ENCODE data around the gene ADAMTSL1.

Gene ADAMTSL1

DNA sequence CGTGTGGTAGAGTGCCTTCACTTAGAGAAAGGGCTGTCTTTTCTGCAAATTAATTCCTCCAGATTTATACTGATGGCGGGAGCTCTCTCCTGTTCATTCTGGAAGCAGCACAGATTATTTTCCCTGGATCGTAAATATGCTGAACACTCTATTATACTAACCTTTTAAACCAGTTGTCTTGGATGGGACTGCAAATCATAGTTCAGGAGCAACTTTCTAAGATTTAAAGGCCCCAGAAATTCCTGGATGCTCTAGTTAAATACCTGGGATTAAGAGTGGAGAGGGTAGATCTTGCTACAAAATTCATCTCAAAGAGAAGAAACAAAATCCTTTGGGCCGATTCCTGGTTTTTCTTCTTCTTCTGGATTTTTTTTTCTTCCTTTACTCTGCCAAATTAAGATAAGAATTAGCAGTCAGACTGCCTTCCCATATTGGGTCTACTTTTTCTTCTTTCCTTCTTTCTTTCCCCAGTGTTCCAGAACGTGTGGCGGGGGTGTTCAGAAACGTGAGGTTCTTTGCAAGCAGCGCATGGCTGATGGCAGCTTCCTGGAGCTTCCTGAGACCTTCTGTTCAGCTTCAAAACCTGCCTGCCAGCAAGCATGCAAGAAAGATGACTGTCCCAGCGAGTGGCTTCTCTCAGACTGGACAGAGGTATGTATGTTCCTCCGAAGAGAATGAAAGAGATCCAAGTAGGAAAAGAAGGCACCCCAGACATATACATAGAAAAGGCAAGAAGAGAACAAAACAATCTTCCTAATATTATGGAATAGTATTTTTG lies 296.4 kb downstream of the ADAMTSL1 start:
- no peak overlapping the region for H3K27ac ChIP-seq
- POLR2A ChIA-PET (ENCODE audit: low non-redundant PET) = no interaction called here
- CTCF ChIA-PET = no interaction called here
- TF ChIP-seq CTCF (conservative IDR thresholded peaks at IDR 0.05; ENCODE audit: low read depth) = no peak
- DNase-seq (ENCODE audit: low spot score) = no peak

DNA sequence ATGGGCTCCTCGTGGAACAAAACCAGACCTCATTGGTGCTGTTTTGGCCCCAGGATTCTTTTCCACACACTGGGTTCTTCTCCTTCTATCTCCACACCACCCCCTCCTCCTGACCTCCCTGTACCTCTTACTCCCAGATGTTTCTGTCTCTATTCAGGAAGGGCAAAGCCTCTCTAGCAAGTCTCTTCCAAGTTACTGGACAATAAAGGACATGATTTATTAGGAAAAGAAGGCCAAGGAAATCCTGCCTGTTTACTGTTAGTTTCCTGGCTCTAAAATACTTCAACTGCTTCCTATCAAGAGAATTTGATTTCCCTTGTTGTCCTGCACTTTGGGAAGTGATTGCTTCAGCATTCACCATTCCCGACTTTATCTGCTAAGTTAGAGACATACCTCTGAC lies 297.1 kb downstream of the ADAMTSL1 start:
- no peak overlapping the region for H3K27ac ChIP-seq
- no peak for DNase-seq (ENCODE audit: low spot score)
- ChIA-PET POLR2A (ENCODE audit: low non-redundant PET) (no interaction called here), CTCF (no interaction called here)
- no peak for TF ChIP-seq CTCF (conservative IDR thresholded peaks at IDR 0.05; ENCODE audit: low read depth)

- no peak overlapping the region for H3K27ac ChIP-seq
- DNase-seq (ENCODE audit: low spot score) = no peak
- POLR2A ChIA-PET (ENCODE audit: low non-redundant PET) = no interaction called here
- CTCF ChIA-PET = no interaction called here
- no peak for TF ChIP-seq CTCF (conservative IDR thresholded peaks at IDR 0.05; ENCODE audit: low read depth)
These were observed 297.8 kb downstream of the ADAMTSL1 start for GRCh38 chr9:18771763-18772162.

GRCh38 chr9:18775241-18775640 lies 301.3 kb downstream of the ADAMTSL1 start:
- TF ChIP-seq CTCF (conservative IDR thresholded peaks at IDR 0.05; ENCODE audit: low read depth) = no peak
- POLR2A ChIA-PET (ENCODE audit: low non-redundant PET) = no interaction called here
- H3K27ac ChIP-seq = no peak overlapping the region
- CTCF ChIA-PET = no interaction called here
- no peak for DNase-seq (ENCODE audit: low spot score)

DNA sequence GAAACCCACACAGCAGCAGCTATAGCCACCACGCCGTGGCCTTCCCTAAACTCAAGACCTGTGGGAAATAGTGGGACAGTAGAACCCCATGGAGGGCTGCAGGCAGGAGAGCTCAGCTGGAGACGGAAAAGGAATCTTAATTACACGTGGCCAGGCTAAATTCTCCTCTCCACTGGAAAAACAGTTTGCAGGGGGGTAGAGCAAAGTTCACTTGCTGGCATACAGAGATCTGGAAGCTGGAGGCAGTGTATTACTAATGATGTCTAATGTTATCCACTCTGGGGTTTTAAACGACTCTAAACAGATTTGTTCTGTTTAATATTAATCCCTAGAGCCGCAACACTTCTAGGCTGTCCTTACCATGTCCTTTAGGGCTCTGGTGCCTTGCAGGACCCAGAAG lies 302.0 kb downstream of the ADAMTSL1 start:
- TF ChIP-seq CTCF (conservative IDR thresholded peaks at IDR 0.05; ENCODE audit: low read depth) = no peak
- no peak for DNase-seq (ENCODE audit: low spot score)
- ChIA-PET CTCF (no interaction called here), POLR2A (ENCODE audit: low non-redundant PET) (no interaction called here)
- H3K27ac ChIP-seq = no peak overlapping the region

DNA sequence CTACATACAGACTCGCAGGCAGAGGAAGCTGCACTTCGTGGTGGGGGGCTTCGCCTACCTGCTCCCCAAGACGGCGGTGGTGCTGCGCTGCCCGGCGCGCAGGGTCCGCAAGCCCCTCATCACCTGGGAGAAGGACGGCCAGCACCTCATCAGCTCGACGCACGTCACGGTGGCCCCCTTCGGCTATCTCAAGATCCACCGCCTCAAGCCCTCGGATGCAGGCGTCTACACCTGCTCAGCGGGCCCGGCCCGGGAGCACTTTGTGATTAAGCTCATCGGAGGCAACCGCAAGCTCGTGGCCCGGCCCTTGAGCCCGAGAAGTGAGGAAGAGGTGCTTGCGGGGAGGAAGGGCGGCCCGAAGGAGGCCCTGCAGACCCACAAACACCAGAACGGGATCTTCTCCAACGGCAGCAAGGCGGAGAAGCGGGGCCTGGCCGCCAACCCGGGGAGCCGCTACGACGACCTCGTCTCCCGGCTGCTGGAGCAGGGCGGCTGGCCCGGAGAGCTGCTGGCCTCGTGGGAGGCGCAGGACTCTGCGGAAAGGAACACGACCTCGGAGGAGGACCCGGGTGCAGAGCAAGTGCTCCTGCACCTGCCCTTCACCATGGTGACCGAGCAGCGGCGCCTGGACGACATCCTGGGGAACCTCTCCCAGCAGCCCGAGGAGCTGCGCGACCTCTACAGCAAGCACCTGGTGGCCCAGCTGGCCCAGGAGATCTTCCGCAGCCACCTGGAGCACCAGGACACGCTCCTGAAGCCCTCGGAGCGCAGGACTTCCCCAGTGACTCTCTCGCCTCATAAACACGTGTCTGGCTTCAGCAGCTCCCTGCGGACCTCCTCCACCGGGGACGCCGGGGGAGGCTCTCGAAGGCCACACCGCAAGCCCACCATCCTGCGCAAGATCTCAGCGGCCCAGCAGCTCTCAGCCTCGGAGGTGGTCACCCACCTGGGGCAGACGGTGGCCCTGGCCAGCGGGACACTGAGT lies 303.2 kb downstream of the ADAMTSL1 start:
- no peak for TF ChIP-seq CTCF (conservative IDR thresholded peaks at IDR 0.05; ENCODE audit: low read depth)
- POLR2A ChIA-PET (ENCODE audit: low non-redundant PET) = no interaction called here
- no peak for DNase-seq (ENCODE audit: low spot score)
- no peak overlapping the region for H3K27ac ChIP-seq
- CTCF ChIA-PET = interaction anchor here (0.6 kb wide), 1 partner anchor 198 kb away, joined by 6 read pairs; no protein-coding TSS in a partner anchor

All from RWPE1 (cell line).